Activated CD8-positive, alpha-beta memory T cell treated with anti-CD3 and anti-CD28 coated beads, Interleukin-2, amount 50 U/mL, for 24 hours (primary cell): Measurements from ENCODE around the gene ZNF75A.

Experiments
- DNase-seq: peaks from one replicate; pipeline ENCODE4 v3.0.0-alpha.2; 2020; ENCODE audit errors: extremely low read depth

Gene ZNF75A

DNA sequence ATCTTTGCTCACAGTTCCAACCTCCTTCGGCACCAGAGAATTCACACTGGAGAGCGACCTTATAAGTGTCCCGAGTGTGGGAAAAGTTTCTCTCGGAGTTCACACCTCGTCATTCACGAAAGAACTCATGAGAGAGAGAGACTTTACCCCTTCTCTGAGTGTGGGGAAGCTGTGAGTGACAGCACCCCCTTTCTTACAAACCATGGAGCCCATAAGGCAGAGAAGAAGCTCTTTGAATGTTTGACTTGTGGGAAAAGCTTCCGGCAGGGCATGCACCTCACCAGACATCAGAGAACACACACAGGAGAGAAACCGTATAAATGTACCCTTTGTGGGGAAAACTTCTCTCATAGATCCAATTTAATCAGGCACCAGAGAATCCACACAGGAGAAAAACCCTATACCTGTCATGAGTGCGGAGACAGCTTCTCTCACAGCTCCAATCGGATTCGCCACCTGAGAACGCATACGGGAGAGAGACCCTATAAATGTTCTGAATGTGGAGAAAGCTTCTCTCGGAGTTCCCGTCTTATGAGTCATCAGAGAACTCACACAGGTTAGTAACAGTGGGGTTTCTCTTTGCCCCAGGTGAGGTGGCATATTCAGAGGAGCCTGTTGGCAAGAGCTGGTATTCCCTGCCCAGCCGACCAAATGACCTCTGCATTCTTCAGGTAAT, 15.2 kb upstream of the ZNF75A start:
- no peak for DNase-seq

DNA sequence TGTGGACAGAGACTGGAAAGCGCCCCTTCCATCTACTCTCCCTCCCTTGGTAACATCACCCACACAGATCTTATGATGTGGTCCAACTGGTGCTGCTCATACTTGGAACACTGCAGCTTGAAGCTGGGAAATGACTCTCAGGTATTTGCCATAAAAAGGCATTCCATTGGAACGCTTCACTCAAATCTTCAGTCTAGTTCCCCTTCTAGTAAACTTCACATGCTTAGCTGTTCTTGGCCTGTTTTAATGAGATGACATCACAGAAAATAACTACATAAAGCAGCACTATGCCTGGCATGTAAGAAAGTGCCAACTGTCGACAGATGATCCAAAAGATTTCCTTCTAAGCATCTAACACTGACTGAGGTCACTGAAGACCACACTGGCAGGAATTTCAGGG, 12.7 kb upstream of the ZNF75A start:
- DNase-seq, result no peak

DNA sequence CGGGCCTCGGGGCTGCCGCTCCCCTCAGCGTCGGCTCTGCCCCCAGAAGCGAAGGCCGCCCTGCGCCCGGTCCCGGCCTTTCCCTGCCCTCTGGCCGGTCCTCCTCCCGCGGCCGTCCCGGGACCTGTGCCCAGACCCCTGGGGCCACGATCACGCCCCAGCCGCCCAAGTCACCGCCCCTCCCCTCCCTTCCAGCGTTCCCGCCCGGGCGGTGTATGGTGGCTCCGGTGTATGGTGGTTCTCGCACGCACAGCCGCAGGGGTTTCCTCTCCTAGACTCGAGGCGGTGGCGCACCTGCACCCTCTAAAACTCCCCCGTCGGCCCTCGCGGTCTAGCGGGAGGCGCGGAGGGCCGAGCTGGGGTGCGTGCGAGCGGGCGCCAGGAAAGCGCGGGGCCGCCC, 10.1 kb upstream of the ZNF75A start:
- no peak for DNase-seq

DNA sequence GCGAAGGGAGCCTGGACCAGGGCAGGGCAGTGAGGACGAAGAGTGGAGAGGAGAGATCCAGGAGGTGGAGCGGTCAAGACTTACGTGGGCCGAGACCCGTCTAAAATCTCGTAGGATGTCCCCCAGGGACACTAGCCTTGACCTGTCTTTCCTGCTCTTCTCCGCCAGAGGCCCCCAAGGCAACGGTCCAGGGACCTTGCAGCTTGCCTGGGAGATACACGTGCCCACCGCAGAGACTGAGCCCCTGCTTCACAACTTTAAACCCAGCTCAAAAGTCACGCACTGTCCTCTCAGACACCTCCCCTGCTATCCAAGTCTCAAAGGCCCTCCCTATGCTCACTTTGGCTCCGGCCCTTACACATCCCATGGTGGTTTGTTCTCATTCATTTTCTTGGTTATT, 9.5 kb upstream of the ZNF75A start:
- no peak for DNase-seq

GRCh38 chr16:3304370-3304769, 927 bp upstream of the ZNF75A start:
- no peak for DNase-seq

GRCh38 chr16:3306078-3306477, 781 bp downstream of the ZNF75A start:
- DNase-seq, result no peak

DNA sequence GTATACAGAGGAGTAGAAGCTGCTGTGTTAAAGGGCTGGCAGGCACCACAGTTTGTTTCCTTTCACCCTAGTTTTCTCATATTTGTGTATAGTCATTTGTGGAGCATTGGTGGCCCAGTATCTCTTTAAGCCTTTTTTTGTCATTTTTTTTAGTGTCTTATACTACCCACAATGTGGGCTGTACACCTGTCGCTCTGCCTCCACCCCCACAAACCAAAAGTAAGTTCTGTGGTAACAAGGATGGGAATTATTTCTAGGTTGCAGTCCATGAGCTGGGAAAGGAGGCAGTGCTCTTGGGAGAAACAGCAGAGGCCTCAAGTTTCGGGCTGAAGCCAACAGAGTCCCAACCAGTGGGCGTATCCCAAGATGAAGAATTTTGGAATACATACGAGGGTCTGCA, 6.2 kb downstream of the ZNF75A start:
- no peak for DNase-seq

DNA sequence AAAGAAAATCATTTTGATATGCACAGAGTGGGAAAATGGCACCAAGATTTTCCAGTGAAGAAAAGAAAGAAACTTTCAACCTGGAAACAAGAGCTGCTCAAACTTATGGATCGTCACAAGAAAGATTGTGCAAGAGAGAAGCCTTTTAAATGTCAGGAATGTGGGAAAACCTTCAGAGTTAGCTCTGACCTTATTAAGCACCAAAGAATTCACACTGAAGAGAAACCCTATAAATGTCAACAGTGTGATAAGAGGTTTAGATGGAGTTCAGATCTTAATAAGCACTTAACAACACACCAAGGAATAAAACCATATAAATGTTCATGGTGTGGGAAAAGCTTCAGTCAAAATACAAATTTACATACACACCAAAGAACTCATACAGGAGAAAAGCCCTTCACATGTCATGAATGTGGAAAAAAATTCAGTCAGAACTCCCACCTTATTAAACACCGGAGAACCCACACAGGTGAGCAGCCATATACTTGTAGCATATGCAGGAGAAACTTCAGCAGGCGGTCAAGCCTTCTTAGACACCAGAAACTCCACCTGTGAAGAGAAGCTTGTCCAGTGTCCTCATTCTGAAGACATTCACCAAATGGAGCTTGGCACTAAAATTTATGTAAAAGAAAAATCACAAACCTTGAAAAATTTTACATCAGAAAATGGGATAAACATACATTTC, 12.2 kb downstream of the ZNF75A start:
- no peak for DNase-seq

GRCh38 chr16:3321816-3322215, 16.5 kb downstream of the ZNF75A start:
- no peak for DNase-seq

- DNase-seq, result no peak
Measured at GRCh38 chr16:3327514-3327913, 22.2 kb downstream of the ZNF75A start.

DNA sequence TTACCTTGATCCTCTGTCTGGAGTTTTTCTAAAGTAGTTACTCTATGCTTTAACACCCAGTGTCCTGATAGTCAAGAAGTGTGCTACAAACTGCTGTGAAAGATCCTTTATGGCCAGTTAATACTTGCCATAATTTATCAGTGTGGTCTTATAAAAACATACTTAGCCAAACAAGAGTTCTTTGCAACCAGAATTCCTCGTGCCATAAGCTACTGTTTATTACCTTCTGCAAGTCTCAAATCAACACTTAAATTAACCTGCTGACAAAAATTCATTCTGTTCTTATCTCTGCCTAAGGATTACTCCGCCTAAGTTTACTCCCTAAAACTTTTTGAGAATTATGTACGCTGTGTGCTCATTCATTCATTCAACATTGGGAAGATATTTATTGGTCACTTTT, 22.8 kb downstream of the ZNF75A start:
- DNase-seq, result no peak

DNA sequence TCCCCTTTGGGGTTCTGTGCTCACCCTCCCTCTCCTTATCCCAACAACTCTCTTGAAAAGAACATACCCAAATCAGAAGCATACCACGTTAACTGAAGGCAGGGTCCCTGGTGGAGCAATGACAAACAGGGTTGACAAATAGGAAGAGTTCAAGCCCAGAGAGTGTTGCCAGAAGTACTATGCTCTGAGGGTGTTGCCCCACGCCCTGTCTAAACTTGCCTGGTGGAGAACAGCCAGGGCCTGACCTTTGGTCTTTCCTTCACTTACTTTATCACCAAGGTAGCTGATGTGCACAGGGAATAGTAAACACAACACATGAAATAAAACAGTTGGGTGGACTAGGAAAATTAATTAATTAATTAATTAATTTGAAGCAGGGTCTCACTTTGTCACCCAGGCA, 23.3 kb downstream of the ZNF75A start:
- DNase-seq, result no peak

DNA sequence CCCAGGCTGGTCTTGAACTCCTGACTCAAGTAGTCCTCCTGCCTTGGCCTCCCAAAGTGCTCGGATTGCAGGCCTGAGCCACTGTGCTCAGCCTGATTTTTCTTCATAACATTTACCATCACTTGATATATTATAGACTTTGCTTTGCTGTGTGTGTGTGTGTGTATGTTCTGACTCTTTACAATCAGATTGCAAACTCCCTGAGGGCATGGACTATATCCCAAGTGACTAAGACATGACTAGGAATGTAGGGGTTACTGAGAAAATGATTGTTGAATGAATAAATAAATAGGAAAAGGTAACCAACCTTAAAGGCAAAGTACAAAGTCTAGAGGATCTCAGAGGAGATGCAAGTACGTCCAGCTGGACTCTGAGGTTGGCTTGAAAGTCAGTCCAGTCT, 40.7 kb downstream of the ZNF75A start:
- DNase-seq, result no peak

DNA sequence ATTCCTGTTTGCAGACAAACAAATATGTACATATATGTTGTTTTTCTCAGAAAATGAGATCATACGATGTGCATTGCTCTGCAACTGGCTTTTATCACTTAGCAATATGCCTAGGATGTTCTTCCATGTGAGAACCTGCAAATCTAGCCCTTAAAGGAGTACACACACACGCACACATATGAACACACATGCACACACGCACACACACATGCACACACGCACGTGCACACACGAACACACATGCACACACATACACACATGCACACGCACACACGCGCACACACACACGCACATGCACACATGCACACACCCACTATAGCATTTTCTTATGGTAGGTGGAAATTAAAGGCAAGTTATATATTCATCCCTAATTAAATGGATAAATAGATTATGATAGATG, 42.3 kb downstream of the ZNF75A start:
- no peak for DNase-seq

GRCh38 chr16:3348547-3349167, 43.4 kb downstream of the ZNF75A start:
- DNase-seq, result no peak

- no peak for DNase-seq
Measured at GRCh38 chr16:3349175-3349574, 43.9 kb downstream of the ZNF75A start.

- DNase-seq, result no peak
Measured at GRCh38 chr16:3355589-3355988, 50.3 kb downstream of the ZNF75A start, which contains the start of gene OR2C1. Gene OR2C1 (plus strand): TSS chr16:3355889. CDS start chr16:3355941, 52 bp downstream.

GRCh38 chr16:3356118-3356517, 50.8 kb downstream of the ZNF75A start:
- DNase-seq, result no peak

- no peak for DNase-seq
Measured at GRCh38 chr16:3358871-3359270, 53.6 kb downstream of the ZNF75A start.

DNA sequence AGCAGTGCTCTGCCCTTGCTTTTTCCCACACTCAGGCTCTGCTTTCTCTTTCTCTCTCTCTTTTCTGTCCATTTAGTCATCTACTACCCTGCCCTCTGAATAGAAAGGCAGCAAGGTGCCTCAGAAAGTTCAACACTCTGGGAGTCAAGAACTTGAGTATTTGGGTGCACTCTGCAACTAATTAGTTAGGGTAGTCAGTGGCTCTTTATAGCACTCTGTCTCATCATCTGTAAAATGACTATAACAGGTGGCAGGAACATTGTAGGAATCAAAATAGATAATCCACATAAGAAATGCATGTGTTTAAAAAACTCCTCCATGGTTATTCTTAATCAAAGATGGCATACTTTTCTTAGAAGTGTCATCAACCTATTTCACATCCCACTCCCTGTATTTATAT, 57.6 kb downstream of the ZNF75A start:
- DNase-seq, result no peak

DNA sequence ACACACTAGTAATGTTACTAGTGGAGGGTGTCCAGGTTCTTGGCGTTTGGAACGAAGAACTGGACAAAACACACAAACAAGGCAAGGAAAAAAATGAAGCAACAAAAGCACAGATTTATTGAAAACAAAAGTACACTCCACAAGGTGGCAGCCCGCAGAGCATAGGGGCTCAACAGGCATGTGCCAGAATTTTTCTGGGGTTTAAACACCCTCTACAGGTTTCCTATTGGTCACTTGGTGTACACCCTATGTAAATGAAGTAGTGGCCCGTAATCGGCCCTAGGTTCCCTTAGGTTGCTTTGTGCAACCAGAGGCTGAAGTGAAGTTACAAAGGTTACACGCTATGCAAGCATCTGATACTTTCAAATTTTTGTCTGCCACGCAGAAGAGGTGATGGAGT, 58.5 kb downstream of the ZNF75A start:
- no peak for DNase-seq

DNA sequence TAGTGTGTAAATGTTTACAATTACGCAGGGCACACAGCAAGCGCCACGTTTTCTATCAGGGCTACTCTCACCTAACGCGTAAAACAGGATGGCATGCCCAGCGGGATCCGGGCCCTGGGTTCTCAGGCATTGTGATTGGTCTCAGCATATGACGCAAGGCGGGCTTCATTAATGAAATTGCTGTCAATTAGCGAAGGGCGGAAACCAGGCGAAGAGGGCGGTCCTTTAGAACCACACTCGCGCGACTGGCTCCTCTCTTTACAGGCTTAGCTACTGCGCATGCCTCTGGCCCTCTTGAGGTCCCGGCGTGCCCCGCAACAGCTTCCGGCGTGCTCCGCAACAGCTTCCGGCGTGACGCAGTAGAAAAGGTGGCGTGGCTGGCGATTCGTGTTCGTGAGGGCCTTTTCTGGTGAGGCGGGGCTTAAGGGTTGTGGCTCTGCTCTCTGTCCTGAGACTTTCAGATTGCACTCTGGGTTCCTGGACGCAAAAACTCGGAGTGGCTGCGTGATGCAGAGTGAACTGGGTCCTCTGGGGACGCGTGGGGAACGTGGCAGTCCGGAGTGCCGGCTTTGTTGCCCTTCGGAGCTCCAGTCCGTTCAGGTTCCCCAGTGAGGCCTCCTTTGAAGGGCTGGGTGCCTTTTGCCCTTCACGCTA, 59.6 kb downstream of the ZNF75A start:
- peak; percentile 73 for DNase-seq
